Thyroid gland (tissue), 4 donors: ENCODE data around the gene MISP.

Experiments
- CTCF ChIP-seq, 6 experiments: fragments of 200-600 bp in 3 of 6; fragments of 450-650 bp in 3 of 6; sonication (generic) in 3 of 6; IDR thresholded peaks; one replicate each; pipeline ENCODE4 v1.5.1; 2016 to 2019; ENCODE audit warnings: antibody characterized with exemption in 6 of 6, mild to moderate bottlenecking in 2 of 6, inconsistent platforms in 1 of 6, moderate library complexity in 1 of 6
- POLR2A ChIP-seq, 2 donors: fragments of 450-650 bp; IDR thresholded peaks; one replicate each; pipeline ENCODE4 v1.6.1; 2017; ENCODE audit warnings: antibody characterized with exemption in 2 of 2, mild to moderate bottlenecking in 2 of 2, moderate library complexity in 1 of 2

GRCh38 chr19:718251-718951 lies 32.5 kb upstream of the MISP start:
- TF ChIP-seq CTCF (IDR thresholded peaks at IDR 0.05) (no peak), POLR2A (IDR thresholded peaks at IDR 0.05) (no peak)
